HEK293 (cell line): ENCODE data around the gene POGZ.

Experiments
- ATF2 ChIP-seq: fragments of 450-650 bp; formaldehyde crosslinking; IDR thresholded peaks from 2 replicates; pipeline ENCODE4 v1.5.1; 2016; ENCODE audit warnings: missing biosample characterization, missing genetic modification characterization, low read depth
- EGR2 ChIP-seq: fragments of 450-650 bp; formaldehyde crosslinking; IDR thresholded peaks from 2 replicates; pipeline ENCODE4 v1.5.1; 2016; ENCODE audit warnings: low read depth, missing biosample characterization, missing genetic modification characterization
- ELK4 ChIP-seq: IDR thresholded peaks from 2 replicates; pipeline ENCODE4 v1.6.1; 2011; ENCODE audit warnings: mild to moderate bottlenecking, low read depth, low read length, borderline replicate concordance
- OSR2 ChIP-seq: fragments of 450-650 bp; formaldehyde crosslinking; IDR thresholded peaks from 2 replicates; pipeline ENCODE4 v1.5.1; 2016; ENCODE audit warnings: missing biosample characterization, missing genetic modification characterization
- ZBTB10 ChIP-seq: fragments of 450-650 bp; formaldehyde crosslinking; IDR thresholded peaks from 2 replicates; pipeline ENCODE4 v1.5.1; 2016; ENCODE audit warnings: missing biosample characterization, missing genetic modification characterization
- ZBTB8A ChIP-seq: fragments of 450-650 bp; formaldehyde crosslinking; IDR thresholded peaks from 2 replicates; pipeline ENCODE4 v1.5.1; 2016; ENCODE audit warnings: missing biosample characterization, missing genetic modification characterization
- ZNF10 ChIP-seq: fragments of 450-650 bp; formaldehyde crosslinking; IDR thresholded peaks from 2 replicates; pipeline ENCODE4 v1.5.1; 2017; ENCODE audit warnings: missing biosample characterization, missing genetic modification characterization
- ZNF121 ChIP-seq: fragments of 450-650 bp; formaldehyde crosslinking; IDR thresholded peaks from 2 replicates; pipeline ENCODE4 v1.5.1; 2016; ENCODE audit warnings: missing biosample characterization, missing genetic modification characterization
- ZNF157 ChIP-seq: fragments of 450-650 bp; formaldehyde crosslinking; IDR thresholded peaks from 2 replicates; pipeline ENCODE4 v1.5.1; 2016; ENCODE audit warnings: missing biosample characterization, missing genetic modification characterization
- ZNF26 ChIP-seq: fragments of 450-650 bp; formaldehyde crosslinking; IDR thresholded peaks from 2 replicates; pipeline ENCODE4 v1.5.1; 2016; ENCODE audit warnings: missing biosample characterization, missing genetic modification characterization
- ZNF433 ChIP-seq: fragments of 450-650 bp; formaldehyde crosslinking; IDR thresholded peaks from 2 replicates; pipeline ENCODE4 v1.5.1; 2016; ENCODE audit warnings: missing biosample characterization, missing genetic modification characterization, low read depth
- ZNF580 ChIP-seq: fragments of 450-650 bp; formaldehyde crosslinking; IDR thresholded peaks from 2 replicates; pipeline ENCODE4 v1.5.1; 2016; ENCODE audit warnings: missing biosample characterization, missing genetic modification characterization
- ZNF747 ChIP-seq: fragments of 450-650 bp; formaldehyde crosslinking; IDR thresholded peaks from 2 replicates; pipeline ENCODE4 v1.5.1; 2016; ENCODE audit warnings: missing biosample characterization, missing genetic modification characterization
- ZNF777 ChIP-seq: fragments of 450-650 bp; formaldehyde crosslinking; IDR thresholded peaks from 2 replicates; pipeline ENCODE4 v1.5.1; 2017; ENCODE audit warnings: missing biosample characterization, missing genetic modification characterization, borderline replicate concordance
- ZSCAN23 ChIP-seq: fragments of 450-650 bp; formaldehyde crosslinking; IDR thresholded peaks from 2 replicates; pipeline ENCODE4 v1.5.1; 2016; ENCODE audit warnings: missing biosample characterization, missing genetic modification characterization
- ZXDB ChIP-seq: fragments of 450-650 bp; formaldehyde crosslinking; IDR thresholded peaks from 2 replicates; pipeline ENCODE4 v1.5.1; 2016; ENCODE audit warnings: missing biosample characterization, missing genetic modification characterization
- TF ChIP-seq, protein P1 (sequence below): fragments of 450-650 bp; formaldehyde crosslinking; IDR thresholded peaks from 2 replicates; pipeline ENCODE4 v1.5.1; 2017; ENCODE audit warnings: missing biosample characterization, missing genetic modification characterization
- TF ChIP-seq, protein P2 (sequence below): fragments of 450-650 bp; formaldehyde crosslinking; IDR thresholded peaks from 2 replicates; pipeline ENCODE4 v1.5.1; 2017; ENCODE audit warnings: missing biosample characterization, missing genetic modification characterization
- TF ChIP-seq, protein P3 (sequence below): fragments of 450-650 bp; formaldehyde crosslinking; IDR thresholded peaks from 2 replicates; pipeline ENCODE4 v1.5.1; 2016; ENCODE audit warnings: missing biosample characterization, missing genetic modification characterization
- TF ChIP-seq, protein P4 (sequence below): fragments of 450-650 bp; formaldehyde crosslinking; IDR thresholded peaks from 2 replicates; pipeline ENCODE4 v1.5.1; 2016; ENCODE audit warnings: missing biosample characterization, missing genetic modification characterization

POGZ gene

GRCh38 chr1:151494741-151495281 is 35.5 kb upstream of the POGZ start (continued):
- TF ChIP-seq ZNF121 = no peak
- peak; percentile 89 for TF ChIP-seq ZSCAN23
- no peak for TF ChIP-seq ELK4
- TF ChIP-seq ZNF433 = no peak
- TF ChIP-seq, protein P1, sequence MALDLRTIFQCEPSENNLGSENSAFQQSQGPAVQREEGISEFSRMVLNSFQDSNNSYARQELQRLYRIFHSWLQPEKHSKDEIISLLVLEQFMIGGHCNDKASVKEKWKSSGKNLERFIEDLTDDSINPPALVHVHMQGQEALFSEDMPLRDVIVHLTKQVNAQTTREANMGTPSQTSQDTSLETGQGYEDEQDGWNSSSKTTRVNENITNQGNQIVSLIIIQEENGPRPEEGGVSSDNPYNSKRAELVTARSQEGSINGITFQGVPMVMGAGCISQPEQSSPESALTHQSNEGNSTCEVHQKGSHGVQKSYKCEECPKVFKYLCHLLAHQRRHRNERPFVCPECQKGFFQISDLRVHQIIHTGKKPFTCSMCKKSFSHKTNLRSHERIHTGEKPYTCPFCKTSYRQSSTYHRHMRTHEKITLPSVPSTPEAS (tag by site-specific recombination) = 0 out of 2 replicates have a peak, but pooled peaks have one; percentile 51
- TF ChIP-seq ZNF10 (tag by site-specific recombination) = peak; percentile 77; the same call in 1 of the 2 replicates
- peak; percentile 75 for TF ChIP-seq ZXDB
- TF ChIP-seq, protein P2, sequence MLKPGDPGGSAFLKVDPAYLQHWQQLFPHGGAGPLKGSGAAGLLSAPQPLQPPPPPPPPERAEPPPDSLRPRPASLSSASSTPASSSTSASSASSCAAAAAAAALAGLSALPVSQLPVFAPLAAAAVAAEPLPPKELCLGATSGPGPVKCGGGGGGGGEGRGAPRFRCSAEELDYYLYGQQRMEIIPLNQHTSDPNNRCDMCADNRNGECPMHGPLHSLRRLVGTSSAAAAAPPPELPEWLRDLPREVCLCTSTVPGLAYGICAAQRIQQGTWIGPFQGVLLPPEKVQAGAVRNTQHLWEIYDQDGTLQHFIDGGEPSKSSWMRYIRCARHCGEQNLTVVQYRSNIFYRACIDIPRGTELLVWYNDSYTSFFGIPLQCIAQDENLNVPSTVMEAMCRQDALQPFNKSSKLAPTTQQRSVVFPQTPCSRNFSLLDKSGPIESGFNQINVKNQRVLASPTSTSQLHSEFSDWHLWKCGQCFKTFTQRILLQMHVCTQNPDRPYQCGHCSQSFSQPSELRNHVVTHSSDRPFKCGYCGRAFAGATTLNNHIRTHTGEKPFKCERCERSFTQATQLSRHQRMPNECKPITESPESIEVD (tag by site-specific recombination) = peak; percentile 97
- TF ChIP-seq ATF2 (tag by site-specific recombination) = peak; percentile 40; the same call in 1 of the 2 replicates
- peak; percentile 92 for TF ChIP-seq OSR2 (tag by site-specific recombination)
- TF ChIP-seq, protein P3, sequence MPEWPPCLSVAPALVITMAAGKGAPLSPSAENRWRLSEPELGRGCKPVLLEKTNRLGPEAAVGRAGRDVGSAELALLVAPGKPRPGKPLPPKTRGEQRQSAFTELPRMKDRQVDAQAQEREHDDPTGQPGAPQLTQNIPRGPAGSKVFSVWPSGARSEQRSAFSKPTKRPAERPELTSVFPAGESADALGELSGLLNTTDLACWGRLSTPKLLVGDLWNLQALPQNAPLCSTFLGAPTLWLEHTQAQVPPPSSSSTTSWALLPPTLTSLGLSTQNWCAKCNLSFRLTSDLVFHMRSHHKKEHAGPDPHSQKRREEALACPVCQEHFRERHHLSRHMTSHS (tag by site-specific recombination) = peak; percentile 42; the same call in 1 of the 2 replicates
- no peak for TF ChIP-seq ZBTB10 (tag by site-specific recombination)
- TF ChIP-seq EGR2 (tag by site-specific recombination) = peak; percentile 91
- 0 out of 2 replicates have a peak, but pooled peaks have one; percentile 23 for TF ChIP-seq ZNF580 (tag by site-specific recombination)
- no peak for TF ChIP-seq ZNF157
- TF ChIP-seq, protein P4, sequence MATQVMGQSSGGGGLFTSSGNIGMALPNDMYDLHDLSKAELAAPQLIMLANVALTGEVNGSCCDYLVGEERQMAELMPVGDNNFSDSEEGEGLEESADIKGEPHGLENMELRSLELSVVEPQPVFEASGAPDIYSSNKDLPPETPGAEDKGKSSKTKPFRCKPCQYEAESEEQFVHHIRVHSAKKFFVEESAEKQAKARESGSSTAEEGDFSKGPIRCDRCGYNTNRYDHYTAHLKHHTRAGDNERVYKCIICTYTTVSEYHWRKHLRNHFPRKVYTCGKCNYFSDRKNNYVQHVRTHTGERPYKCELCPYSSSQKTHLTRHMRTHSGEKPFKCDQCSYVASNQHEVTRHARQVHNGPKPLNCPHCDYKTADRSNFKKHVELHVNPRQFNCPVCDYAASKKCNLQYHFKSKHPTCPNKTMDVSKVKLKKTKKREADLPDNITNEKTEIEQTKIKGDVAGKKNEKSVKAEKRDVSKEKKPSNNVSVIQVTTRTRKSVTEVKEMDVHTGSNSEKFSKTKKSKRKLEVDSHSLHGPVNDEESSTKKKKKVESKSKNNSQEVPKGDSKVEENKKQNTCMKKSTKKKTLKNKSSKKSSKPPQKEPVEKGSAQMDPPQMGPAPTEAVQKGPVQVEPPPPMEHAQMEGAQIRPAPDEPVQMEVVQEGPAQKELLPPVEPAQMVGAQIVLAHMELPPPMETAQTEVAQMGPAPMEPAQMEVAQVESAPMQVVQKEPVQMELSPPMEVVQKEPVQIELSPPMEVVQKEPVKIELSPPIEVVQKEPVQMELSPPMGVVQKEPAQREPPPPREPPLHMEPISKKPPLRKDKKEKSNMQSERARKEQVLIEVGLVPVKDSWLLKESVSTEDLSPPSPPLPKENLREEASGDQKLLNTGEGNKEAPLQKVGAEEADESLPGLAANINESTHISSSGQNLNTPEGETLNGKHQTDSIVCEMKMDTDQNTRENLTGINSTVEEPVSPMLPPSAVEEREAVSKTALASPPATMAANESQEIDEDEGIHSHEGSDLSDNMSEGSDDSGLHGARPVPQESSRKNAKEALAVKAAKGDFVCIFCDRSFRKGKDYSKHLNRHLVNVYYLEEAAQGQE = no peak
- 0 out of 2 replicates have a peak, but pooled peaks have one; percentile 42 for TF ChIP-seq ZBTB8A (tag by site-specific recombination)
- no peak for TF ChIP-seq ZNF747 (tag by site-specific recombination)
- TF ChIP-seq ZNF26 (tag by site-specific recombination) = no peak
- TF ChIP-seq ZNF777 (tag by site-specific recombination) = no peak
